ENCODE data around the gene MYO3B. TPM values are rescaled to one million over a fixed set of nuclear protein-coding genes. Genes with fewer than 3 reads are reported as not detected.

MYO3B gene
- total RNA-seq, 1 experiment from 2014 or later, result not detected

GRCh38 chr2:170247882-170248393 is 70.0 kb downstream of the MYO3B start:
- DNase-seq (ENCODE audit: unreplicated experiment), result no peak
- intact Hi-C loops (cut with micrococcal nuclease), result no loop called here
- BruUV-seq (replicated peaks), result no TSS peak
- no peak for TF ChIP-seq CTCF (IDR thresholded peaks at IDR 0.05; ENCODE audit: unreplicated experiment)
- Mint-ChIP-seq H3K36me3 (ENCODE audit: insufficient read depth, unreplicated experiment) (no peaks in the 10 kb centered on the region), H3K4me3 (ENCODE audit: unreplicated experiment) (no peak overlapping the region), H3K4me1 (ENCODE audit: insufficient read depth, unreplicated experiment) (no peaks in the 10 kb centered on the region), H3K9me3 (ENCODE audit: unreplicated experiment) (no peaks in the 10 kb centered on the region), H3K27ac (ENCODE audit: low read depth, unreplicated experiment) (no peak overlapping the region), H3K27me3 (ENCODE audit: insufficient read depth, unreplicated experiment) (peaks cover 55% of the 10 kb centered on the region)
- CTCF ChIA-PET, result interaction anchor here (0.6 to 2.4 kb wide), 4 partner anchors 12 to 122 kb away, joined by 3 to 7 read pairs (median 4); no protein-coding TSS in a partner anchor
- POLR2A ChIA-PET, result no interaction called here

DNA sequence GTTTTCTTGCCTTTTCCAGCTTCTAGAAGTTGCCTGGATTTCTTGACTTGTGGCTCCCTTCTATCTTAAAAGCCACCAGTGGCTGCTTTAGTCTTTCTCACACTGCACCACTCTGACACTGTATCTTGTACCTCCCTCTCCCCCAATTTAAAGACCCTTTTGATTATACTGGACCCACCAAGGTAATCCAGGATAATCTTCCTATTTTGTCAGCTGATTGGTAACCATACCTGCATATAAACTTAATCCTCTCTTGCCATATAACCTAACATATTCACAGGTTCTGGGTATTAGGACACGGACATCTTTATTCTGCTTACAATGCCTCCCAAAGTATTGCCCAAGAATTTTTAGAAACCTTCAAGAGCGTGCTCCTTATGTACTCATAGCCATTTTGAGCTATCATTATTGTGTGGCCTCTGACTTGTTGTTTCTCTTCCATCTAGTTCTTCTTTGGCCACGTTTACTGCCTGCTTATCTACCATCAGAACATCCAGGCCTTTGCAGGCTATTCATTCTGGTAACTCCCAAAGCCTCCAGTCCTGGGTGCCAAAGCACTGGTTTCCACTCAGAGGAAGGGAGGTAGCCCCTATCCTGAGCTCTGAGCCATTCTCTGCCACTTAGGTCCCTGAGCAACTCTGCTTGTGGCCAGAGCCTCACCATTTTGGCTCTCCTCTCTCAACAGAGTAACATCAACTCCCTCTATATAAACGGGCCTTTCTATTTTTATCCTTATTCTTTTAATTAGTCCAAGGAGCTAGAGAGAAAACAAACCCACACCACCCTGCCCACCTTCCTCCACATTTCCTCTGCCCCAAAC is 70.8 kb downstream of the MYO3B start:
- TF ChIP-seq CTCF (IDR thresholded peaks at IDR 0.05; ENCODE audit: unreplicated experiment), result no peak
- intact Hi-C loops (cut with micrococcal nuclease), result no loop called here
- CTCF ChIA-PET, result interaction anchor here (1.0 to 2.4 kb wide), 3 partner anchors 13 to 121 kb away, joined by 3 to 7 read pairs (median 4); no protein-coding TSS in a partner anchor

GRCh38 chr2:170249761-170250160 is 71.8 kb downstream of the MYO3B start:
- intact Hi-C loops (cut with micrococcal nuclease), result no loop called here
- CTCF ChIA-PET, result interaction anchor here (2.4 kb wide), 1 partner anchor 14 kb away, joined by 7 read pairs; no protein-coding TSS in a partner anchor
- H3K27ac Mint-ChIP-seq (ENCODE audit: low read depth, unreplicated experiment), result no peak overlapping the region
- no peaks in the 10 kb centered on the region for H3K9me3 Mint-ChIP-seq (ENCODE audit: unreplicated experiment)
- no peak overlapping the region for H3K4me3 Mint-ChIP-seq (ENCODE audit: unreplicated experiment)
- no peaks in the 10 kb centered on the region for H3K36me3 Mint-ChIP-seq (ENCODE audit: insufficient read depth, unreplicated experiment)
- POLR2A ChIA-PET, result no interaction called here
- no peaks in the 10 kb centered on the region for H3K4me1 Mint-ChIP-seq (ENCODE audit: insufficient read depth, unreplicated experiment)
- no peak for TF ChIP-seq CTCF (IDR thresholded peaks at IDR 0.05; ENCODE audit: unreplicated experiment)
- DNase-seq (ENCODE audit: unreplicated experiment), result no peak
- BruUV-seq (replicated peaks), result no TSS peak
- peaks cover 48% of the 10 kb centered on the region for H3K27me3 Mint-ChIP-seq (ENCODE audit: insufficient read depth, unreplicated experiment)

More for the DNA sequence above, 70.8 kb downstream of the MYO3B start:
- Mint-ChIP-seq H3K4me3 (ENCODE audit: unreplicated experiment) (no peak overlapping the region), H3K27ac (ENCODE audit: low read depth, unreplicated experiment) (no peak overlapping the region), H3K36me3 (ENCODE audit: insufficient read depth, unreplicated experiment) (no peaks in the 10 kb centered on the region), H3K9me3 (ENCODE audit: unreplicated experiment) (no peaks in the 10 kb centered on the region), H3K4me1 (ENCODE audit: insufficient read depth, unreplicated experiment) (no peaks in the 10 kb centered on the region), H3K27me3 (ENCODE audit: insufficient read depth, unreplicated experiment) (peaks cover 55% of the 10 kb centered on the region)
- BruUV-seq (replicated peaks), result no TSS peak
- no peak for DNase-seq (ENCODE audit: unreplicated experiment)
- POLR2A ChIA-PET, result no interaction called here

DNA sequence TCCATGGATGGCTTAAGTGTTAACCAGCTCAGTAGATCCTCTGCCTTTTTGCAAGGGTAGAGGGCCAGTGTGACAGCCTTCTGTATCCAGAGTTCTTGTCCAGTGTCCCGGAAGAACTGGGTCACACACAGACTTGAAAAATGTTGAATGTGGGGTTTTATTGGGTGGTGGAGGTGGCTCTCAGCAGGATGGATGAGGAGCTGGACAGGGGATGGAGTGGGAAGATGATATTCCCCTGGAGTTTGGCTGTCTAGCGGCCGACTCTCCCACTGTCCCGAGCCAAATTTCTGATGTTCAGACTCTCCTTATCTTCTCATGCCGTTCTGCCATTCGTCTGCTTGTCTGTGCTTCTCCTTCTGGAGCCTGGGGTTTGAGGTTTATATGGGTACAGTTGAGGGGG is 72.6 kb downstream of the MYO3B start:
- TF ChIP-seq CTCF (IDR thresholded peaks at IDR 0.05; ENCODE audit: unreplicated experiment), result no peak
- Mint-ChIP-seq H3K4me1 (ENCODE audit: insufficient read depth, unreplicated experiment) (peaks cover 4% of the 10 kb centered on the region), H3K36me3 (ENCODE audit: insufficient read depth, unreplicated experiment) (no peaks in the 10 kb centered on the region), H3K9me3 (ENCODE audit: unreplicated experiment) (no peaks in the 10 kb centered on the region), H3K4me3 (ENCODE audit: unreplicated experiment) (no peak overlapping the region), H3K27ac (ENCODE audit: low read depth, unreplicated experiment) (no peak overlapping the region), H3K27me3 (ENCODE audit: insufficient read depth, unreplicated experiment) (peaks cover 42% of the 10 kb centered on the region)
- no TSS peak for BruUV-seq (replicated peaks)
- POLR2A ChIA-PET, result no interaction called here
- CTCF ChIA-PET, result interaction anchor here (0.9 kb wide), 1 partner anchor 111 kb away, joined by 3 read pairs; no protein-coding TSS in a partner anchor
- intact Hi-C loops (cut with micrococcal nuclease), result no loop called here
- no peak for DNase-seq (ENCODE audit: unreplicated experiment)
